Esophagus muscularis mucosa (tissue), 4 donors: ENCODE measurements around the gene NRG4.

Experiments
- EP300 ChIP-seq: sonication (generic); formaldehyde crosslinking; IDR thresholded peaks from one replicate; pipeline ENCODE4 v1.6.1; 2017; ENCODE audit warnings: antibody characterized with exemption
- POLR2A ChIP-seq: fragments of 450-650 bp; IDR thresholded peaks from one replicate; pipeline ENCODE4 v1.6.1; 2017; ENCODE audit warnings: antibody characterized with exemption, moderate library complexity, mild to moderate bottlenecking, low read depth
- POLR2AphosphoS5 ChIP-seq, 2 donors: sonication (generic); formaldehyde crosslinking; IDR thresholded peaks; one replicate each; pipeline ENCODE4 v1.6.1; 2017; ENCODE audit warnings: antibody characterized with exemption in 2 of 2
- TF ChIP-seq, protein P1 (sequence below), 3 experiments: fragments of 200-600 bp in 2 of 3; fragments of 450-650 bp in 1 of 3; sonication (generic) in 2 of 3; IDR thresholded peaks; one replicate each; pipeline ENCODE4 v1.5.1; 2017 to 2019; ENCODE audit warnings: antibody characterized with exemption in 3 of 3, mild to moderate bottlenecking in 2 of 3, moderate library complexity in 1 of 3

DNA sequence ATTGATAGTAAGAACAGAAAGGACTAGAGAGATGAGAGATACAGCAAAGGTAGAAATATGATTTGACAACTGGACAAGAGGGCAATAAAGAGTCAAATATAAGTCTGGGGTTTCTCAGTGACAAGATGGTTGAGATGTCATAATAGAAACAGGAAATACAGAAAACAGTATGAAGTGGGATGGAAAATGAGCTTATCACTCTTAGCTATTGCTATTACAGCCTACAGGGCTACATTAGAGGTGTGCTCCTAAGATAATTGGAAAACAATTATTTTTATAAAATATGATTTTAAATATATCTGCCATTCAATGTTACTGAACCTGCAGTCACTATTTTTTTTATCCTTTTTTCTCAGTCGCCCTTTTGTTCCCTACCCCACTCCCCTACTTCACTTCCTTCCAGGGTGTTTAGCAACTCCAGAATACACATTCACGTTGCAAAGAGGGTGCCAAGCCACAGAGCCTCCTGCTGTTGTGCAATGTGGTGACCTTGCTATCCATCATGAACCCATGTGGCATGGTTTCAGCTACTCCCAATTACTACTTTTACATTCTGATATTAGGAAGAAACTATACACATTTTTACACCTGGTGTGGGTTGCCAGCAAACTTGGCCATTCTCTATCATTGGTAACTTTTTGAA, 6.0 kb downstream of the NRG4 start:
- TF ChIP-seq EP300, result no peak
- TF ChIP-seq POLR2AphosphoS5 (IDR thresholded peaks at IDR 0.05), result no peak
- TF ChIP-seq, protein P1, sequence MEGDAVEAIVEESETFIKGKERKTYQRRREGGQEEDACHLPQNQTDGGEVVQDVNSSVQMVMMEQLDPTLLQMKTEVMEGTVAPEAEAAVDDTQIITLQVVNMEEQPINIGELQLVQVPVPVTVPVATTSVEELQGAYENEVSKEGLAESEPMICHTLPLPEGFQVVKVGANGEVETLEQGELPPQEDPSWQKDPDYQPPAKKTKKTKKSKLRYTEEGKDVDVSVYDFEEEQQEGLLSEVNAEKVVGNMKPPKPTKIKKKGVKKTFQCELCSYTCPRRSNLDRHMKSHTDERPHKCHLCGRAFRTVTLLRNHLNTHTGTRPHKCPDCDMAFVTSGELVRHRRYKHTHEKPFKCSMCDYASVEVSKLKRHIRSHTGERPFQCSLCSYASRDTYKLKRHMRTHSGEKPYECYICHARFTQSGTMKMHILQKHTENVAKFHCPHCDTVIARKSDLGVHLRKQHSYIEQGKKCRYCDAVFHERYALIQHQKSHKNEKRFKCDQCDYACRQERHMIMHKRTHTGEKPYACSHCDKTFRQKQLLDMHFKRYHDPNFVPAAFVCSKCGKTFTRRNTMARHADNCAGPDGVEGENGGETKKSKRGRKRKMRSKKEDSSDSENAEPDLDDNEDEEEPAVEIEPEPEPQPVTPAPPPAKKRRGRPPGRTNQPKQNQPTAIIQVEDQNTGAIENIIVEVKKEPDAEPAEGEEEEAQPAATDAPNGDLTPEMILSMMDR (IDR thresholded peaks at IDR 0.05), result no peak
- no peak for TF ChIP-seq POLR2A
